ENCODE data around the gene XAB2.

DNA sequence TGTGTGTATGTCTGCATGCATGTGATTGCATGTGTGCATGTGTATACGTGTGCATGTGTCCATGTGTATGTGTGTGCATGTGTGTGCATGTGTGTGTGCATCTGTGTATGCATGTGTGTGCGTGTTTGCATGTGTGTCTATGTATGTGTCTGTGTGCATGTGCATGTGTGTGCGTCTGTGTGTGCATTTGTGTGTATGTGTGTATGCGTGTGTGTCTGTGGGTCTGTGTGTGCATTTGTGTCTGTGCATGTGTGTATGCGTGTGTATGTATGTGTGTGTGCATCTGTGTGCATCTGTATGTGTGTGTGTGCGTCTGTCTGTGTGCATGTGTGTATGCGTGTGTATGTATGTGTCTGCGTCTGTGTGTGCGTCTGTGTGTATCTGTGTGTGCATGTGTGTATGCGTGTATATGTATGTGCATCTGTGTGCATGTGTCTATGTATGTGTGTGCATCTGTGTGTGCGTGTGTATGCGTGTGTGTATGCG is 10.6 kb upstream of the XAB2 start:
- TF ChIP-seq EZH2 (IDR thresholded peaks at IDR 0.05; ENCODE audit: insufficient read depth, poor library complexity, severe bottlenecking) (no peak), EZH2phosphoT487 (IDR thresholded peaks at IDR 0.05; ENCODE audit: insufficient read depth, low read depth) (no peak)
